ENCODE results near the gene MORN3.
"Not testable (repeated sequence)": the region's sequence is repeated elsewhere in the genome, so short reads cannot be mapped to it uniquely, and the experiment has no call there.

The MORN3 gene

DNA sequence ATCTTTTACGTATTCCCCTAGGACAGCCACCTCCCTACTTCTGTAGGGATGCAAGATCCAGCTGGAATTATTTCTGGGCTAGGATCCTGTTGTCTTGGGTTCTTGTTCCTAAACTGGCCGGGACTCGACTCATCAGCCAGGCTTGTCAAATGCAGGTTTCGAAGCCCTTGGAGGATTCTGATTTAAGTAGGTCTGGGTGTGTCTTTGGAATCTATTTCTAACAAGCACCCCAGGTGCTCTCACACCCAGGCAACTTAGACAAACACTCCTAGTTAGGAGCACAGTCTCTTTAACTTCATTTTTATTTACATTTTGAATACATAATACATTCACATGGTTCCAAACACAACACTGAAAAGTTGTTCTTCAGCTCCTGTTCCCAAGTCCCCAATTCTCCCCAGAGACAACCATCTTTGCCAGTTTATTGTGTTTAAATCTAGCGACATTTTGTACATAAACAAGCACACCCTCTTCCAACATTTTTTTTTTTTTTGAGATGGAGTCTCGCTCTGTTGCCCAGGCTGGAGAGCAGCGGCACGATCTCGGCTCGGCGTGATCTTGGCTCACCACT lies 20.9 kb downstream of the MORN3 start:
- TF ChIP-seq, protein P1, sequence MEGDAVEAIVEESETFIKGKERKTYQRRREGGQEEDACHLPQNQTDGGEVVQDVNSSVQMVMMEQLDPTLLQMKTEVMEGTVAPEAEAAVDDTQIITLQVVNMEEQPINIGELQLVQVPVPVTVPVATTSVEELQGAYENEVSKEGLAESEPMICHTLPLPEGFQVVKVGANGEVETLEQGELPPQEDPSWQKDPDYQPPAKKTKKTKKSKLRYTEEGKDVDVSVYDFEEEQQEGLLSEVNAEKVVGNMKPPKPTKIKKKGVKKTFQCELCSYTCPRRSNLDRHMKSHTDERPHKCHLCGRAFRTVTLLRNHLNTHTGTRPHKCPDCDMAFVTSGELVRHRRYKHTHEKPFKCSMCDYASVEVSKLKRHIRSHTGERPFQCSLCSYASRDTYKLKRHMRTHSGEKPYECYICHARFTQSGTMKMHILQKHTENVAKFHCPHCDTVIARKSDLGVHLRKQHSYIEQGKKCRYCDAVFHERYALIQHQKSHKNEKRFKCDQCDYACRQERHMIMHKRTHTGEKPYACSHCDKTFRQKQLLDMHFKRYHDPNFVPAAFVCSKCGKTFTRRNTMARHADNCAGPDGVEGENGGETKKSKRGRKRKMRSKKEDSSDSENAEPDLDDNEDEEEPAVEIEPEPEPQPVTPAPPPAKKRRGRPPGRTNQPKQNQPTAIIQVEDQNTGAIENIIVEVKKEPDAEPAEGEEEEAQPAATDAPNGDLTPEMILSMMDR (IDR thresholded peaks at IDR 0.05; ENCODE audit: low read depth, low read length) = no peak
- no peak for DNase-seq (ENCODE audit: extremely low read depth, low read depth)

- no peak for DNase-seq (ENCODE audit: extremely low read depth, low read depth)
- TF ChIP-seq, protein P1 (IDR thresholded peaks at IDR 0.05; ENCODE audit: low read depth, low read length) = no peak
These were observed 28.2 kb downstream of the MORN3 start for GRCh38 chr12:121641343-121641630.

- TF ChIP-seq, protein P1 (IDR thresholded peaks at IDR 0.05; ENCODE audit: low read depth, low read length) = no peak
- no peak for DNase-seq (ENCODE audit: extremely low read depth, low read depth)
These were observed 30.9 kb downstream of the MORN3 start for GRCh38 chr12:121638298-121639202.

- TF ChIP-seq, protein P1 (IDR thresholded peaks at IDR 0.05; ENCODE audit: low read depth, low read length) = no peak
- DNase-seq (ENCODE audit: extremely low read depth, low read depth) = no peak
These were observed 32.1 kb downstream of the MORN3 start for GRCh38 chr12:121637231-121637914.

GRCh38 chr12:121634836-121635235 lies 34.6 kb downstream of the MORN3 start:
- TF ChIP-seq, protein P1 (IDR thresholded peaks at IDR 0.05; ENCODE audit: low read depth, low read length) = no peak
- no peak for DNase-seq (ENCODE audit: extremely low read depth, low read depth)

DNA sequence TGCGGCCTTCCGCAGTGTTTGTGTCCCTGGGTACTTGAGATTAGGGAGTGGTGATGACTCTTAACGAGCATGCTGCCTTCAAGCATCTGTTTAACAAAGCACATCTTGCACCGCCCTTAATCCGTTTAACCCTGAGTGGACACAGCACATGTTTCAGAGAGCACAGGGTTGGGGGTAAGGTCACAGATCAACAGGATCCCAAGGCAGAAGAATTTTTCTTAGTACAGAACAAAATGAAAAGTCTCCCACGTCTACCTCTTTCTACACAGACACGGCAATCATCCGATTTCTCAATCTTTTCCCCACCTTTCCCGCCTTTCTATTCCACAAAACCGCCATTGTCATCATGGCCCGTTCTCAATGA lies 35.6 kb downstream of the MORN3 start:
- not testable (repeated sequence) for DNase-seq (ENCODE audit: extremely low read depth, low read depth)

- TF ChIP-seq, protein P1 (IDR thresholded peaks at IDR 0.05; ENCODE audit: low read depth, low read length) = no peak
- no peak for DNase-seq (ENCODE audit: extremely low read depth, low read depth)
These were observed 37.1 kb downstream of the MORN3 start for GRCh38 chr12:121632069-121632970.
